CD14-positive monocyte (primary cell): ENCODE data around the gene BLID. TPM values are rescaled to one million over a fixed set of nuclear protein-coding genes. Genes with fewer than 3 reads are reported as not detected.

Experiments
- DNase-seq, 3 donors: peaks; one replicate each; pipeline ENCODE4 v3.0.0-alpha.2; 2011 to 2022
- H2AFZ ChIP-seq: 2 replicates; pipeline ENCODE4 v1.6.0; 2012; ENCODE audit warnings: mild to moderate bottlenecking, low read depth, low read length, inconsistent platforms; ENCODE audit not compliant: insufficient read depth, poor library complexity, severe bottlenecking
- H3K27ac ChIP-seq, 2 donors: 1 replicate in 1 of 2; 2 replicates in 1 of 2; pipeline ENCODE4 v1.5.1; 2012 to 2013; ENCODE audit warnings: low read length in 2 of 2, control low read depth in 1 of 2, inconsistent platforms in 1 of 2, low read depth in 1 of 2, mild to moderate bottlenecking in 1 of 2
- H3K27me3 ChIP-seq, 2 donors: one replicate each; pipeline versions ENCODE4 v1.6.0 to v1.6.1; 2011 to 2013; ENCODE audit warnings: low read length in 2 of 2; ENCODE audit not compliant: control insufficient read depth in 2 of 2, insufficient read depth in 2 of 2
- H3K36me3 ChIP-seq, 2 donors: replicated peaks in 1 of 2; 1 replicate in 1 of 2; 2 replicates in 1 of 2; pipeline versions ENCODE4 v1.5.1 to v1.6.1; 2012 to 2013; ENCODE audit warnings: low read length in 2 of 2, control low read depth in 1 of 2, inconsistent platforms in 1 of 2, mild to moderate bottlenecking in 1 of 2; ENCODE audit not compliant: insufficient read depth in 2 of 2, control insufficient read depth in 1 of 2
- H3K4me1 ChIP-seq, 2 donors: 1 replicate in 1 of 2; 2 replicates in 1 of 2; pipeline versions ENCODE4 v1.5.1 to v1.6.1; 2012 to 2013; ENCODE audit warnings: low read length in 2 of 2, control low read depth in 1 of 2, inconsistent platforms in 1 of 2, mild to moderate bottlenecking in 1 of 2, moderate library complexity in 1 of 2; ENCODE audit not compliant: insufficient read depth in 2 of 2, control insufficient read depth in 1 of 2
- H3K4me2 ChIP-seq: replicated peaks from 2 replicates; pipeline ENCODE3; 2012; ENCODE audit warnings: low read length, moderate library complexity, mild to moderate bottlenecking; ENCODE audit not compliant: poor library complexity, severe bottlenecking; ENCODE audit errors: extremely low read depth
- H3K4me3 ChIP-seq, 3 experiments: fragments of 200-600 bp in 1 of 3; sonication (generic) in 1 of 3; replicated peaks in 1 of 3; 1 replicate in 2 of 3; 2 replicates in 1 of 3; pipeline ENCODE4 v1.5.1; 2011 to 2013; ENCODE audit warnings: low read length in 3 of 3, mild to moderate bottlenecking in 3 of 3, control low read depth in 2 of 3, low read depth in 2 of 3, inconsistent platforms in 1 of 3, moderate library complexity in 1 of 3
- H3K79me2 ChIP-seq: 2 replicates; pipeline ENCODE4 v1.6.0; 2012; ENCODE audit warnings: mild to moderate bottlenecking, control low read depth, inconsistent platforms, low read length, moderate library complexity; ENCODE audit not compliant: insufficient read depth
- H3K9ac ChIP-seq: 2 replicates; pipeline ENCODE4 v1.6.0; 2017; ENCODE audit warnings: low read length, mild to moderate bottlenecking; ENCODE audit not compliant: insufficient read depth, poor library complexity, severe bottlenecking
- H3K9me3 ChIP-seq, 2 donors: replicated peaks in 1 of 2; 1 replicate in 1 of 2; 2 replicates in 1 of 2; pipeline versions ENCODE4 v1.5.1 to v1.6.1; 2012 to 2013; ENCODE audit warnings: low read length in 2 of 2, control low read depth in 1 of 2; ENCODE audit not compliant: control insufficient read depth in 1 of 2, insufficient read depth in 1 of 2
- H4K20me1 ChIP-seq: 2 replicates; pipeline ENCODE4 v1.6.0; 2012; ENCODE audit warnings: mild to moderate bottlenecking, low read length, control low read depth, moderate library complexity; ENCODE audit not compliant: insufficient read depth
- H3K27ac Mint-ChIP-seq, 7 donors: one replicate each; pipeline ENCODE4 v1.8.0; 2020; ENCODE audit warnings: mild to moderate bottlenecking in 7 of 7, mixed read lengths in 7 of 7, moderate library complexity in 6 of 7, inconsistent platforms in 2 of 7
- H3K27me3 Mint-ChIP-seq, 3 donors: one replicate each; pipeline ENCODE4 v1.8.0; 2021 to 2022; ENCODE audit warnings: low read depth in 3 of 3, mild to moderate bottlenecking in 3 of 3, mixed read lengths in 3 of 3, moderate library complexity in 3 of 3, inconsistent platforms in 1 of 3
- H3K36me3 Mint-ChIP-seq, 2 donors: one replicate each; pipeline ENCODE4 v1.8.0; 2020; ENCODE audit warnings: mixed read lengths in 2 of 2, inconsistent platforms in 1 of 2, mild to moderate bottlenecking in 1 of 2
- H3K4me1 Mint-ChIP-seq: one replicate; pipeline ENCODE4 v1.8.0; 2020; ENCODE audit warnings: mild to moderate bottlenecking, mixed read lengths
- H3K4me3 Mint-ChIP-seq, 2 donors: one replicate each; pipeline ENCODE4 v1.8.0; 2020; ENCODE audit warnings: mild to moderate bottlenecking in 2 of 2, mixed read lengths in 2 of 2, moderate library complexity in 1 of 2
- H3K9me3 Mint-ChIP-seq, 7 donors: one replicate each; pipeline ENCODE4 v1.8.0; 2020 to 2022; ENCODE audit warnings: mixed read lengths in 7 of 7, mild to moderate bottlenecking in 6 of 7, moderate library complexity in 6 of 7, inconsistent platforms in 2 of 7
- CTCF ChIP-seq: fragments of 200-600 bp; IDR thresholded peaks from one replicate; pipeline ENCODE4 v1.8.0; 2022; ENCODE audit warnings: antibody characterized with exemption, mild to moderate bottlenecking
- WGBS: methylation state at CpG from one replicate; pipeline ENCODE4 v1.1.5; 2013; ENCODE audit warnings: missing lambda C conversion rate; ENCODE audit not compliant: insufficient coverage; 5-methylcytosine and 5-hydroxymethylcytosine counted together
- intact Hi-C, 2 donors: fragments of 100-400 bp; cut with micrococcal nuclease; formaldehyde crosslinking; loops; one replicate each; pipeline versions ENCODE4 v1.15.0 to v1.15.1; 2023
- polyA plus RNA-seq, 3 donors: library from polyadenylated mRNA; depleted of rRNA in 1 of 3; unstranded in 2 of 3; stranded (reverse) in 1 of 3; fragments of 300-500 nt in 2 of 3; fragments of >200 nt in 1 of 3; fragmentation: Illumina TruSeq in 2 of 3; gene quantifications; 1 replicate in 2 of 3; 2 replicates in 1 of 3; pipeline ENCODE4 v1.2.3, GENCODE V29; 2012 to 2021

BLID gene
- polyA plus RNA-seq, 3 donors = not detected

- no peak overlapping the region for H3K27ac ChIP-seq
- H3K79me2 ChIP-seq = no peaks in the 10 kb centered on the region
- Mint-ChIP-seq H3K27ac (no peak overlapping the region), H3K9me3 (peaks cover 0 to 7% (median 0%) of the 10 kb centered on the region in 7 donors), H3K4me1 (peaks cover 17% of the 10 kb centered on the region), H3K36me3 (no peaks in the 10 kb centered on the region), H3K4me3 (peak overlapping the region in 1 of 2 donors; percentile 10), H3K27me3 (peaks cover 2 to 20% (median 8%) of the 10 kb centered on the region in 3 donors)
- intact Hi-C loops = loop anchor here in 1 of 2 donors (10.0 kb wide), 1 partner anchor 450 kb away; no protein-coding TSS in a partner anchor
- H3K4me1 ChIP-seq = peaks cover 11% of the 10 kb centered on the region in 2 donors
- peaks cover 35 to 54% of the 10 kb centered on the region in 2 donors for H3K27me3 ChIP-seq
- H4K20me1 ChIP-seq = no peaks in the 10 kb centered on the region
- DNase-seq = no peak
- no peak overlapping the region for H2AFZ ChIP-seq
- H3K36me3 ChIP-seq = no peaks in the 10 kb centered on the region
- WGBS = no CpG with 5 or more reads among the region's 1 CpG
- no peak overlapping the region for H3K9ac ChIP-seq
- no peak overlapping the region for H3K4me2 ChIP-seq
- no peak overlapping the region for H3K4me3 ChIP-seq
- TF ChIP-seq CTCF = no peak
- H3K9me3 ChIP-seq = no peaks in the 10 kb centered on the region
These were observed 11.7 kb downstream of the BLID start for GRCh38 chr11:122104341-122104740.

DNA sequence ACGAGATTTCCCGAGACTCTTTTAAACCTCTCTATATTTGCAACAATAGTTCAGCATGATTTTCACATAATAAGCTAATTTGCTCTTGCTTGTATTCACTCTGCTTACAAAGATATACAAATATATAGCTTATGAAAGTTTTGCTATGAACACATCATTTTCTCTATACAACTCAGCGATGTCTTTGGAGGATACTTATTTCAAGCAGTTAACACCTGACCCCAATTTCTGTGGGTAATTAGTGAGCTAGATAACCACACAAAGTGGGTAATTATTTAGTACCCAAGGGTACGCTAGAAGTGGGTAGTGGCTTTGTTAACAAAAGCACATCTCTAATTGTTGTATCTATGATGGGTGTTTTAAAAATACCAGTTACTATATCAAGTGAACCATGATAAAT lies 12.3 kb downstream of the BLID start:
- Histone ChIP-seq H3K4me3 (no peak overlapping the region), H4K20me1 (no peaks in the 10 kb centered on the region), H2AFZ (no peak overlapping the region), H3K79me2 (no peaks in the 10 kb centered on the region), H3K27me3 (peaks cover 41 to 57% of the 10 kb centered on the region in 2 donors), H3K9ac (no peak overlapping the region), H3K9me3 (no peaks in the 10 kb centered on the region), H3K27ac (no peak overlapping the region), H3K4me1 (peaks cover 11% of the 10 kb centered on the region in 2 donors), H3K36me3 (no peaks in the 10 kb centered on the region), H3K4me2 (no peak overlapping the region)
- Mint-ChIP-seq H3K4me3 (no peak overlapping the region), H3K27me3 (peaks cover 2 to 25% (median 8%) of the 10 kb centered on the region in 3 donors), H3K4me1 (peaks cover 17% of the 10 kb centered on the region), H3K9me3 (peaks cover 0 to 7% (median 0%) of the 10 kb centered on the region in 7 donors), H3K27ac (no peak overlapping the region), H3K36me3 (no peaks in the 10 kb centered on the region)
- no CpG with 5 or more reads among the region's 4 CpGs for WGBS
- no peak for DNase-seq
- TF ChIP-seq CTCF = no peak
- intact Hi-C loops = loop anchor here in 1 of 2 donors (10.0 kb wide), 1 partner anchor 449 kb away; no protein-coding TSS in a partner anchor
